ENCODE results near the gene DUSP23. TPM values are rescaled to one million over a fixed set of nuclear protein-coding genes. Genes with fewer than 3 reads are reported as not detected.

Gene DUSP23
- 0.87 and 3.0 TPM in 2 replicates for polyA plus RNA-seq

DNA sequence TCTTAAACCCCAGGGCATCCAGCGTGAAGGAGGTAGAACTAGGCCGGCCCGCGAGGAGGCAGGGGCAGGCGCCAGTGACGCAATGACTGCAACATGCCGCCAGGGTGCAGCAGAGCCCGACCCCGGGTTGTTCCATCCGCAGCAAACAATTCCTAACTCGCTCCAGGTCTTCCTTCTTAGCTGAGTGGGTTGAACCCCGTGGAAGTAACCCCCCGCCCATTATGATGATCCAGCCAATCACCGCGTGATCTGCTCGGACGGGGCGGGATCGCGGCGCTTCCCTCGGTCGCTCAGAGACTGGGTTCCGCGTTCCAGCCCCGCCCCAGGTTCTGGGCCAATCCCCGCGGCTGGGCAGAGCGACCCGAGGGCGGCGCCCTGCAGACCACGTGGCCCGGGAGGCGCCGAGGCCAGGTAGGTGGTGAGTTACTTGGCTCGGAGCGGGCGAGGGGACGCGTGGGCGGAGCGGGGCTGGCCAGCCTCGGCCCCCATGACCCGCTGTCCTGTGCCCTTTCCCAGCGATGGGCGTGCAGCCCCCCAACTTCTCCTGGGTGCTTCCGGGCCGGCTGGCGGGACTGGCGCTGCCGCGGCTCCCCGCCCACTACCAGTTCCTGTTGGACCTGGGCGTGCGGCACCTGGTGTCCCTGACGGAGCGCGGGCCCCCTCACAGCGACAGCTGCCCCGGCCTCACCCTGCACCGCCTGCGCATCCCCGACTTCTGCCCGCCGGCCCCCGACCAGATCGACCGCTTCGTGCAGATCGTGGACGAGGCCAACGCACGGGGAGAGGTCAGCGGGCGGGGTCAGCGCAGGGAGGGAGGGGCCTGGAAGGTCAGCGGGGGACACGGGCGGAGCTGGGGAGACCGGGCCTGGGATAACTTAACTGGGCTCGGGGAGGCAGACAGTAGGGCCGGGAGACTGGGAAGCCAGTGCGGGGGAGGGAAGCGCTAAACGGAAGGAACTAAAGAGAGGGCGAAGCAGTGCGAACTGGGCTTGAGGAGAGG lies at the start of gene DUSP23:
Gene DUSP23 (plus strand): TSS at position 380 of the 1,000 bp plus-strand sequence. CDS start 139 bp downstream, at position 519.

DNA sequence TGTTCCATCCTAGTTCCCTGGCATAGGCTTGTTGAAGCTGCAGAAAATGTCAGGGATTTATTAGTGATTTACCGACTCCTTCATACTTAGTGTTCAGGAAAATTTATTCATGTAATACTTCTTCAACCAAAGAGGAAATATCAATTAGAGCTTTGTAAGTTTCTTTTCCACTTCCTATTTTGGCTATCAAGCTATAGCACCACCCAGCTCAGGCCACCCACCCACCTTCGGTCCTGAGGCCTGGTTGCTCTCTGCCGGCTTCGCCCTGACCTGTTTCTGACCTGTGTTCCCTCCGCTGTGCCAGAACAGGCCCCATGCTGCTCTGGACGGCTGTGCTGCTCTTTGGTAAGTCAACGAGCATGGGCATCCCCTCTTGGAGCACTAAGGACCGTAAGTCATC lies 21.3 kb downstream of the DUSP23 start, which contains the start of gene FCRL6:
Gene FCRL6 (plus strand): TSS at position 250 of the 400 bp plus-strand sequence. CDS start 65 bp downstream, at position 315.

DNA sequence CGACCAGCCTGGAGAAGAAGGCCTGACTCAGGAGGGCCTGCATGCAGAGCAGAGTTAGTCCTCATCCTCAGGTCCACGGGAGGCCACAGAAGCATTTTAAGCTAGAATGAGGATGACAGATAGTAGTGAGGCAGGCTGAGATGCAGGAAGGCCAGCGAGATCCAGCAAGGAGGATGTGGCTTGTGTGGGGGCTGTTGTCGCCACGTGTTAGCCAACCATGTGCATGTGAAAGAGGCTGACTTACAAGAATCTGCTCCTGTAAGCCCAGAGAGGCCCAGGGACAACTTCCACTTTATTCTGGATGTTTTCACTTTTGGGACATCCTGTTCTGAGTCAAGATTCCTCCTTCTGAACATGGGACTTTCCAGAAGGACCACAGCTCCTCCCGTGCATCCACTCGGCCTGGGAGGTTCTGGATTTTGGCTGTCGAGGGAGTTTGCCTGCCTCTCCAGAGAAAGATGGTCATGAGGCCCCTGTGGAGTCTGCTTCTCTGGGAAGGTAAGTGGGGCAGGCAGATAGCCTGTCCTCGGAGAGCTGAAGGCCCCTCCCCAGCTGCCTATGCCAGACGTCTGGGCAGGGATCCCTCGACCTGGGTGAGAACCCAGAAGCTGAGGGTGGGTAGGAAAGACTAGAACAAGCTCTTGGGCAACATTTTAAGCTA lies 45.8 kb downstream of the DUSP23 start, which contains the start of gene SLAMF8:
Gene SLAMF8 (plus strand): TSS at position 433 of the 661 bp plus-strand sequence. CDS start 26 bp downstream, at position 459.

Other genes starting within 250 kb of the DUSP23 start
- gene OR10J5, start 245.0 kb upstream of the DUSP23 start, polyA plus RNA-seq = not detected in 2 replicates
- not detected in 2 replicates for gene APCS, start 193.1 kb upstream of the DUSP23 start, polyA plus RNA-seq
- gene CRP, start 66.4 kb upstream of the DUSP23 start, polyA plus RNA-seq = not detected in 2 replicates
- gene FCRL6, start 21.4 kb downstream of the DUSP23 start, polyA plus RNA-seq = not detected in 2 replicates
- not detected in 2 replicates for gene SLAMF8, start 45.9 kb downstream of the DUSP23 start, polyA plus RNA-seq
- gene VSIG8, start 81.7 kb downstream of the DUSP23 start, polyA plus RNA-seq = not detected in 2 replicates
- gene CFAP45, start 119.2 kb downstream of the DUSP23 start, polyA plus RNA-seq = 1.2 and 2.1 TPM in 2 replicates
- gene TAGLN2, start 144.5 kb downstream of the DUSP23 start, polyA plus RNA-seq = 0.36 and 3.3 TPM in 2 replicates
- gene IGSF9, start 164.7 kb downstream of the DUSP23 start, polyA plus RNA-seq = not detected in 2 replicates
- gene SLAMF9, start 173.3 kb downstream of the DUSP23 start, polyA plus RNA-seq = not detected in 2 replicates